ENCODE data around the gene NUDT17. TPM values are rescaled to one million over a fixed set of nuclear protein-coding genes. Genes with fewer than 3 reads are reported as not detected.
A peak's percentile ranks its signal among the peaks of the same experiment; 100 is the strongest.
"Not testable (repeated sequence)": the region's sequence is repeated elsewhere in the genome, so short reads cannot be mapped to it uniquely, and the experiment has no call there.

The NUDT17 gene
- total RNA-seq, 2 donors from 2014 or later, result 2.6 to 3.9 TPM

DNA sequence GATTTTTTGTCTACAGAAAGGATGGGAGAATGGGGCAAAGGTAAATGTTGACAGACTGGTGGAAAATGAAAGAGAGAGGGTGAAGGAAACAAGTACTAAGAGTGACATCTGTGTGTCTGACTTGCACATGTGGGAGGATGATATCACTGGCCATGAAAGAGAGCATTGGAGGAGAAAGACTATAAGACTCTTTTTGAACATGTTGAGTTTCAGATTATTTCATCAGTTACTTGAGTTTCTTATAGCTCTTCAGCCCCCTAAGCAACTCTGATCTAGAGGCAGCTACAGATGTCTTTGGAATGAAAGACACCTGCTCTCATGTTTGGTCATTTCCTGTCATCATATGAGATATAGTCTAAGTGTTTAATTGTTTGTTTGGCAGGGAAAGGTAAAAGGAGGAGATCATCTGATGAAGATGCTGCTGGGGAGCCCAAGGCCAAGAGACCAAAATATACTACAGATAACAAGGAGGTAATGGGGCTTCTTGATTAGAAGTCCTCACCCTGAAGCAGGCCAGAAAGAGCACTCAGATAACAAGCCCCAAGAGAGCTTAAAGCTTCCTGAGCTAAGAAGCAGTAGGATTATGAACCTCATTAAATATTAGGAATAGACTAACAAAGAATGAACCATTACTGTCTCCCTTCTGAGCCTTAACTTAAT, 16.9 kb upstream of the NUDT17 start:
- H3K27ac Mint-ChIP-seq, result peak overlapping the region; percentile 84 to 91
- ATAC-seq, result peak; percentile 77 to 85
- no peaks in the 10 kb centered on the region for H3K9me3 Mint-ChIP-seq
- DNase-seq (ENCODE audit: low spot score in 2 of 2), result no peak
- peaks cover 39 to 47% of the 10 kb centered on the region in 2 donors for H3K36me3 Mint-ChIP-seq

DNA sequence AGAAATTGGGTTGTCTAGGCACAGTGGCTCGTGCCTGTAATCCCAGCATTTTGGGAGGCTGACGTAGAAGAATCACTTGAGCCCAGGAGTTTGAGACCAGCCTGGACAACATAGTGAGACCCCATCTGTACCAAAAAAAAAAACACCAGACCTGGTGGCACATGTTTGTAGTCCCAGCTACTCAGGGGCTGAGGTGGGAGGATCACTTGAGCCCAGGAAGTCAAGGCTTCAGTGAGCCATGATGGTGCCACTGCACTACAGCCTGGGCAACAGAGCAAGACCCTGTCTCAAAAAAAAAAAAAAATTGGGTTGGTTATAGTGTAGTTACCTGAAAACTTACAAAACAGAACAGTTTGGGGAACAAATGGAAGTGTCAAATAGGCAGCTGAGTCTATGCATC, 14.6 kb upstream of the NUDT17 start:
- peak overlapping the region; percentile 6 to 46 for H3K27ac Mint-ChIP-seq
- not testable (repeated sequence) for DNase-seq (ENCODE audit: low spot score in 2 of 2); ATAC-seq; H3K9me3 Mint-ChIP-seq
- peaks cover 28 to 48% of the 10 kb centered on the region in 2 donors for H3K36me3 Mint-ChIP-seq

DNA sequence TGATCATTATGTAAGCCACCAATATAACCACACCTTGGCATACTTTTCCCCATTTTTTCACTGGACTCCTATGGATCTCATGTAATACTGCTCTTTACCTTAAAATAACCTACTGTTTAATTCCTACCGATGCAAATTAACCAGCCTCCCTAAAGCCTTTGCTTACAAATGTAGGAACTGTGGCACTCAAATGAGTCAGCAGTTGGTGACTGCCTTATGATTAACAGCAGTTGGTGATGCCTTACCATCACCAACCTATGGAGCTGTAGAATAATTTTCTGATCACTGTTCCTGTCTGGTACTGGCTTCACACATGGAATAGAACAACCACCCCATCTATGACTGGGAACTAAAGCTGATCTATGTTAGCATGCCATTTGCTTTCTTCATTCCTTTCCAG, 7.8 kb upstream of the NUDT17 start:
- no peaks in the 10 kb centered on the region for H3K9me3 Mint-ChIP-seq
- no peak overlapping the region for H3K27ac Mint-ChIP-seq
- H3K36me3 Mint-ChIP-seq, result peaks cover 4 to 14% of the 10 kb centered on the region in 2 donors
- DNase-seq (ENCODE audit: low spot score in 2 of 2), result no peak
- peak in 1 of 2 donors; percentile 26 for ATAC-seq

DNA sequence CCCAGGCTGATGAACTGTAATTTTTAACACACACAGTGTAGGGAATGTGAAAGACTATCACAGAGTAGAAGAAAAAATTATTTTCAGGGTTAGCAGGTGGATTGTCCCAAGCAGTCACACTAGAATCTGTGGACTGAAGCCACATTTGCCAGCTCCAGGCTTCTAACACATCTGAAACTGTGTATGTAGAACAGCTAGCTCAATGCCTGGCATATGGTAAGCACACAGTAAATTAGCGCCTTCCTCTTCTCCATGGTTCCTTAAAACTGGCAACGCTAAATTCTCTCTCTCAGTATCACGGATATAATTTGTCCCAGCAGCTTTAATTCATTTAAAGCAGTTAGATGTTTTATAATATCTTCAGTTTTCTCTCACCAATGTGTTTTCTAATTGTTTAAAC, 2.4 kb upstream of the NUDT17 start:
- H3K9me3 Mint-ChIP-seq, result no peaks in the 10 kb centered on the region
- peaks cover 0 to 4% of the 10 kb centered on the region in 2 donors for H3K36me3 Mint-ChIP-seq
- ATAC-seq, result no peak
- DNase-seq (ENCODE audit: low spot score in 2 of 2), result no peak
- H3K27ac Mint-ChIP-seq, result no peak overlapping the region

DNA sequence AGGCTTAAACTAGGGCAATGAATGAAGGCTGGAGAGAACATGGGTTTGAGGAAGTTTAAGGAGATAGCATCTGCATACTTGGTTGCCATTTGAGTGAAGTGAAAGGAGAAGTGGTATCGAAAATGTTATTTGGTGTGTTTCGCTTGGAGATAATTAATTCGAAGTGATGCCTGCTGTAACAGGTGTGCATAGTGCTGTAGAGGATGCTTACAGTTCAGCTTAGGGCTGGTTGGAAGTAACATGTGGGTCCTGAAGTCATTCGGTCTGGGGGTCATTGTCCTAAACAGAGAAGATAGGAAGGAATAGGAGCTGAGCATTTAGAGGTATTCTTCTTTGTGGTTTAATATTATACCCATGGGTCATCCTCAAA, 301 bp upstream of the NUDT17 start:
- peak; percentile 32 to 56 for ATAC-seq

DNA sequence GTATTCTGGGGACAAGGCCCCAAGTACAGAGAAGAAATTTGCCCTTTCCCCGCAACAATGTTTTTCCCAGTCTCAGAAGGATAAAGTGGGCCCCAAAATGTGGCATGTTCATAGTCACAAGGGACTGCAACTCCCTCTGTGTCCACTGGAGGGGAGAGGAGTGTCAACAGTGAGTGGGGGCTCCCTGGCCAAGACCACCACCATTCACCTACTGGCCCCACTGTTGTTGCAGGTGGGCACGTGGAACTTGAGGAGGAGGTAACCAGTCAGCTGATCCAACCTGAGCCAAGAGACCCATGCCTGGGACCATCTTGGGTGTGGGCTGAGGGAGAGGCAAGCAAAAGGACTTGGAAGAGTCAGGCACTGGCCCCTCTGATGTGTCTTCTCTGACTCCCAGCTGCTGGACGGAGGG, 777 bp downstream of the NUDT17 start:
- peak; percentile 52 to 64 for ATAC-seq
- H3K36me3 Mint-ChIP-seq, result no peaks in the 10 kb centered on the region
- DNase-seq (ENCODE audit: low spot score in 2 of 2), result peak in 1 of 2 donors; percentile 45
- H3K27ac Mint-ChIP-seq, result peak overlapping the region in 1 of 2 donors; percentile 56
- no peaks in the 10 kb centered on the region for H3K9me3 Mint-ChIP-seq

More for the DNA sequence above, 301 bp upstream of the NUDT17 start:
- DNase-seq (ENCODE audit: low spot score in 2 of 2), result no peak
- Mint-ChIP-seq H3K9me3 (no peaks in the 10 kb centered on the region), H3K36me3 (peaks cover 0 to under 1% of the 10 kb centered on the region in 2 donors), H3K27ac (no peak overlapping the region)

DNA sequence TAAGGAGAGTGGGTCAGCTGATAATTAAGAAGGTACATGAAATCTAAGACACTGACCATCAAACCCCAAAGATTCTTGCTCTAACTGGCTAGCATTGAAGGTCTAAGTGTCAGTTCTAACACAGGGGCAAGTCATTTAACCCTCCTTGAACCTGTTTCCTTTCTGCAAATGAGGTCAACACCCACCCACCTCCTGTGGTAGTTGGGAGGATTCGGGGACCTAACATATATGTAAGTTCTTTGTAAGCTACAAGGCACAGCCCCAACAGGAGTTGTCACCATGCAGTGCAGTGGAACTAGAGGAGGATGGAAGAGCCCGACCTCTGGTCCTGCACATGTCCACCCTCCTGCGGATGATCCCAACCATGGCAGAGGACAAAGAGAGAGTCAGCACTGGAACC, 2.4 kb downstream of the NUDT17 start:
- H3K27ac Mint-ChIP-seq, result no peak overlapping the region
- no peaks in the 10 kb centered on the region for H3K36me3 Mint-ChIP-seq
- H3K9me3 Mint-ChIP-seq, result no peaks in the 10 kb centered on the region
- DNase-seq (ENCODE audit: low spot score in 2 of 2) (no peak), ATAC-seq (no peak)

DNA sequence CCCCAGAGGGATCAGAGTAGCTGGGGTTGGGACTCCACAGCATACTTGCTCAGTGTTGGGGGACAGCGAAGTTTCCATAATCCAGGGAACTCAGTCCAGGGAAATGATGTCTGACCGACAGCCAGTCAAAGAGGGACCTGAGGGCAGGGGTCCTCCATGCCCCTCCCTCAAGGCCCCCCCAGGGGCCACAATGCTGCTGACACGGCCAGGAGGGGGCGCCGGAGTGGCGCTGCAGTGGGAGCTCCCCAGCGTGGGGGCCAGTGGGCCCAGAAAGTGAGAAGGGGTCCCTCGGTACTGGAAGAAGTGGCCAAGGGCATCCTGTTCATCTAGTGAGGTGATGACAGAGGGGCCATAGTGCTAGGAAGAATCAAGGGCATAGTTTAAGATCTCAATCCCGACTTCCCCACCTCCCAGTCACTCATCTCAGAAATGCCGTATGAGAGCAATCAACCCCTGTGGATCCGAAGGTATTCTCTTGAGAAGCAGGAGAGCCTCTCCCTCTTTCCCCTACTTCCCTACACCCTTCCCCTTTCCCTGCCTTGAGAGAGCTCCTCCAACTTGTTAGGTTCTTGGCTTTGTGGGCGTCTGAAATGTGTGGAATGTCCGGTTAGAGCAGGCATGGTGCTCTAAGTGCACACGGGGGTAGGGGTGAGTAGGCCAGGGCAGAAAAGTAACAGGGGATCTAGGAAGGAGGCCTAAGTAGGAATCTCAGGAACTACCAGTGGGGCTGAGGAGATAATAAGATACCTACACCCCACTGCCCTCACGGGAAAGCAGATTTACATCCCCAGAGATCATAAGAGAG, 4.1 kb downstream of the NUDT17 start:
- no peak overlapping the region for H3K27ac Mint-ChIP-seq
- no peaks in the 10 kb centered on the region for H3K36me3 Mint-ChIP-seq
- no peaks in the 10 kb centered on the region for H3K9me3 Mint-ChIP-seq
- DNase-seq (ENCODE audit: low spot score in 2 of 2) (no peak), ATAC-seq (no peak)

DNA sequence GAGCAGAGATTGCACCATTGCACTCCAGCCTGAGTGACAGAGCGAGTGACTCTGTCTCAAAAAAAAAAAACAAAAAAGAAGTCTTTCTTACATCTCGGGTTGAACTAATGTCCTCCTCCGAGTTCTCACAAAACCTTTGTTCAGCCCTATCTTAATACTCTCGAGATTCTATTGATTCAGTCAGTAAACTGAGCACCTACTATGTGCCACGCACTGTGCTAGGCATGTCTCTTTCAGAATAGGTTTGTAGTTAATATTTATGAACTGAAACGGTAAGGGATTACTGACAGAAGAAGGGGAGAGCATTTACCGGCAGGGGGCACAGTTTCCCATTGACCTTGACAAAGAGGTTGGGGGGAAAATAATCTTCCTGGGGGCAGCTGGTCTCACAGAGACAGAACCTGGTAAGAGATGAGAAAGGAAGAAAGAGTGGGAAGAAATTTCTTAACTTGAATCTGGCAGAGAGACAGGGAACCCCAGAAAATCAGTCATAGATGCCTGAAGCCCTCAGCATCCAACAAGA, 10.1 kb downstream of the NUDT17 start:
- ATAC-seq, result no peak
- DNase-seq (ENCODE audit: low spot score in 2 of 2), result no peak
- peaks cover 6% of the 10 kb centered on the region in 2 donors for H3K36me3 Mint-ChIP-seq
- H3K9me3 Mint-ChIP-seq, result no peaks in the 10 kb centered on the region
- H3K27ac Mint-ChIP-seq, result no peak overlapping the region

DNA sequence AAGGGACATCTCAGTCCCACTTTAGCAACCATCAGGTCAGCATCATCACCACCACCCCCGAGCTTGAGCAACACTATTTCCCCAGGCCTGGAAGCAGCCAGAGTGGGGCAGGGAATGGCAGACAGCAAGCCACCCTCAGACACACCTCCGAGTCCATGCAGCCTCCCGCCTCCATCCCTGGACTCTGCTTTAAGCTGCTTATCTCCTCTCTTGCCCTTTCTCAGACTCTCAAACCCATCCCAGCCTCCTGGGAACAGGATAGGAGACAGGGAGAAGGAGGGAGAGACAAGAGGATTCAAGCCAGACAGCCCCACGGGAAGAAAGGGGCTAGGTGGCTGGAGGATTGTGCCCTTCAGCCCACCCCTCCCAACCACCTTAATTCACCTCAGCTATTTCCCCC, 11.7 kb downstream of the NUDT17 start:
- H3K27ac Mint-ChIP-seq, result no peak overlapping the region
- DNase-seq (ENCODE audit: low spot score in 2 of 2) (no peak), ATAC-seq (no peak)
- H3K36me3 Mint-ChIP-seq, result peaks cover 6% of the 10 kb centered on the region in 2 donors
- no peaks in the 10 kb centered on the region for H3K9me3 Mint-ChIP-seq

DNA sequence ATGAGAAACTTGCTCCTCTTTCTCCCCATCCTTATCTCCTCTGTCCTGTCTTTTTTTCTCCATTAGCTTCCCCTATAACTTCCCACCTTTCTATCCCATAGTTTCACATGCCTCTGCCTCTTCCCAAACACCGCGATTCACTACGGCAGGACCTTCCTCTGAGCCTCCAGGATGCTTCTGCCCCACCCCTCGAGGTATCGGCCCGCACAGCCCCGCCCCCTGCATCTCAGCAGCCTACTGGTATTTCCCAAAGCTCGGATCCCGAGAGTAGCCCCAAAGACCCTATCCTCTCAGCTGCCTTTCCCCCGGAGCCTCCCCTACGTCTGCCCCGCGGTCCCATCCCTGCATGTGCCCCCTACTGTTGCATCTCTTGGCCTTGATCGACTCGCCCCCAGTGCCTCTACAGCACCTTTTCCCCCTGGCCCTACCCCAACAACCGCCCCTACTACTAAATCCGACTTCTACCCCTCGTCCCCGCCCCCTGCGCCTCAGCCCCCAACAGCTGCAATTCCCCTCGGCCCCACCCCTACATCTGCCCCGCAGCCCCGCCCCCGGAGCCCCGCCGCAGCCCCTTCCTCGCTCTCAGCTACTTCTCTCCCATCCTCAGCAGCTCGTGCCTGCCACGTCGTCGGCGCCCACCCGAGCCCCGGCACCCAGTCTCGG, 12.9 kb downstream of the NUDT17 start:
- ATAC-seq, result peak; percentile 23 to 60
- peak overlapping the region; percentile 87 to 90 for H3K27ac Mint-ChIP-seq
- H3K36me3 Mint-ChIP-seq, result peaks cover 6% of the 10 kb centered on the region in 2 donors
- H3K9me3 Mint-ChIP-seq, result no peaks in the 10 kb centered on the region
- peak in 1 of 2 donors; percentile 51 for DNase-seq (ENCODE audit: low spot score in 2 of 2)

DNA sequence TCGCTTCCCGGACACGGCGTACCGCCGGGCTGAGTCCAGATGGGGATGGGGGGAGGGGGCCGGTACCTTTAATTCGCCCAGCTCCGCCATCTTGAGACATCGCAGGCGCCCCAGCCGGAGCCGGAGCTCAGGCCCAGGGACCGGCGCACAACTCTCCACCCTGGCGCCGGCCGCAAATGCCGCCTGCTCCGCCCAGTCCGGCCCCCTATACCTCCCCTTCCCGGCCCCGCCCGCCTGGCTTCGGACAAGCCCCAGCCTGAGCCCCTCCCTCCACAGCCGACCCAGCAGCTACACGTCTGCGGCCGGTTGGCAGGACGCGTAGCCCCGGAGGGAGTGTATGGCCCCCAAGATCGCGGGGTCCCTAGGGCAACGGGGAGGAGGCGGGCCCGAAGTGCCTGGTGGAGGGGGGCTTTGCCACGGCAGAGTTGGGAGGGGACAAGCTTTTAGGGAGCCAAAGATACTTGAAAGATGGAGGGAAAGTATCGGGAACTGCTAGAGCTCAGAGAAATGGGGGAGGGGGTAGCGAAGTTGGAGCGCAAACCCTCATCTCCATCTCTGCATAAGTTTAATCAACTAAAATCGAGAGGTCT, 13.6 kb downstream of the NUDT17 start, which contains the start of gene PIAS3:
TSS of gene PIAS3 (minus strand) at position 181 of the 590 bp plus-strand sequence. CDS start at position 90, 91 bp downstream.
- peaks cover 6% of the 10 kb centered on the region in 2 donors for H3K36me3 Mint-ChIP-seq
- no peaks in the 10 kb centered on the region for H3K9me3 Mint-ChIP-seq
- DNase-seq (ENCODE audit: low spot score in 2 of 2), result peak; percentile 81 to 89
- ATAC-seq, result peak; percentile 88 to 91
- H3K27ac Mint-ChIP-seq, result peak within 1 kb of the TSS; percentile 87 to 94

DNA sequence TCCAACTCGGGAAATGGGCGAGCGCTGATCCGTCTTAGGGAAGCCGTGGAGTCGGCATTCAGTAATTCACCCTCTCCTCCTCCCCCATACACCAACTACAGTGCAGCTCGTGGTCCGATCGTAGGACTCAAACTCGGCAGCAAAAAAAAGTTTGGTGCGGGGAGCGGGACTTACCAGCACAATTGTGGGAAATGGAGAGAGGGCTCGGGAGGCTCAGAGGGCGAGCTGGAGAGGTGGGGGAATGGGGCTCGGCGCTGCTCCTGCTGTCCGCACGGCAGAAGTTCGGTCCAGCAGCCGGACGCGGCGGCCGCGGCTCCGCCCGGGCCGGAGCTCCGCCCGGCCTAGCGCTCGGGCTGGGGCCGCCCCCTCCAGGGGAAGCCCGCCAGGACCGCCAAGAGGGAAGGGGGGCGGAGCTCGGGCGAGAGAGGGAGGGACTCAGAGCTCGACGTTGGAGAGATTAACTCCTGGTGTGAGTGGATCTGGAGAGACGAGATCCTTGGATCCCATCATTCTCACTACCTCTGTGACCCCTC, 14.1 kb downstream of the NUDT17 start:
- Mint-ChIP-seq H3K36me3 (peaks cover 6% of the 10 kb centered on the region in 2 donors), H3K27ac (peak overlapping the region; percentile 87 to 94), H3K9me3 (no peaks in the 10 kb centered on the region)
- ATAC-seq, result peak; percentile 75 to 84
- DNase-seq (ENCODE audit: low spot score in 2 of 2), result peak; percentile 81 to 85

DNA sequence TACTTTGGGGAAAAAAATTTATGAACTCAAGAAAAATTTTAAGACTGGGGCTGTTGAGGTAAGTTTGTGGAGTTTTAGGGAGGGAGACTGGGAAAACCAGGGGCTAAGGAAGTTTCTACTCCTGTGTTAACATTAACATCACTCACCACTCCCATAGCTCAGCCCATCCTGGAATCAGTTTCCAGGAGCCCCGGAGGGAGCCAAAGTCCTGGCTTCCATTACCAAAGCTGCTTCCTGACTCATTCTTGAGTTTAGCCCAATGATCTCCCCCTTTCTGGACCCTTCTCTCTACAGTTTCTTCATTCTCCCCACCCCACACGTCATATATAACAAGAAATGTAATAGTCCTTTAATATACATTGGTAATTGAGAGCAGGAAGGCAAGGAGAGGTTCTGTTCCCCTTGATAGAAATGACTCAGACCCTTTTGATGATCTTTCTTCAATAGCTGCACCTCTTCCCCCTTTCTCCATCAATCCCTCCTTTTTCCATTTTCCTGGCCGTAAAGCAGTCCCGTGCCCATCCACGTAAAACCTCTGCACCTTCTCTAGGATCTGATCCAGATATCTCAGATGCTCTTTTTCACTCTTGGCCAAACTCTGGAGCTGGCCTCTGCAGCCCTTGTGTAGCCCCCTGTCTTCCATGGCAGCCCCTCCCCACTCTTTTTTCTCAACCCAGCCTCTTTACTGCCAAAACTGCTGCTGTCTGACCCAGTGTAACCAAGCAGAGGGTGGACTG, 18.0 kb downstream of the NUDT17 start:
- Mint-ChIP-seq H3K27ac (no peak overlapping the region), H3K9me3 (no peaks in the 10 kb centered on the region), H3K36me3 (peaks cover 0 to under 1% of the 10 kb centered on the region in 2 donors)
- no peak for DNase-seq (ENCODE audit: low spot score in 2 of 2)
- no peak for ATAC-seq

DNA sequence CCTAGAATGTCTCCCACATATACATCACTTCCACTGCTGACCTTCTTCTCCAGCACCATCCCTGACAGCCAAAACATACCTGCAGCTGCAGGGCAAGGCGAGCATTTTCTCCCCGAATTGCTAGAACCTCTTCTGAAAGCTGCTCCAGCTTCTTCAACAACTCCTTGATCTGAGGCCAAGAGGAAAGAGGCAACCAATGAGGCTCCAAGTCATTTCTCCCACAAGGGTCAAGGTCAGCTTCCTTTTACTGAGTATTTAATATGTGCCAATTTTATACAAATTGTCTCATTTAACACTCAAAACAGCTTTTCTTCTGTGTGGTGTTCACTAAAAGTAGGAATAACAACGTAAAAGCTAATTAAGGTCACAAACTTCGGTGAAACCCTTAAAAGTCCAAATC, 22.8 kb downstream of the NUDT17 start:
- no peak for DNase-seq (ENCODE audit: low spot score in 2 of 2)
- no peak overlapping the region for H3K27ac Mint-ChIP-seq
- no peaks in the 10 kb centered on the region for H3K9me3 Mint-ChIP-seq
- H3K36me3 Mint-ChIP-seq, result no peaks in the 10 kb centered on the region
- no peak for ATAC-seq

All from activated naive CD4-positive, alpha-beta T cell treated with anti-CD3 and anti-CD28 coated beads, Interleukin-2, amount 50 U/mL, for 72 hours (primary cell).